Activated CD4-positive, alpha-beta memory T cell treated with anti-CD3 and anti-CD28 coated beads, Interleukin-2, amount 10 ng/mL, durations not matched to agents 7 days and 5 days (primary cell): ENCODE results near the gene NBDY. TPM values are rescaled to one million over a fixed set of nuclear protein-coding genes. Genes with fewer than 3 reads are reported as not detected.

Source experiments
- CTCF ChIA-PET: fragments of 350-600 bp; sonication (Branson Sonifier 250); formaldehyde crosslinking; loops from one replicate; lab custom pipeline; 2021; ENCODE audit warnings: antibody characterized with exemption, inconsistent platforms; lab: Charles Lee
- POLR2A ChIA-PET: fragments of 350-600 bp; sonication (Branson Sonifier 250); formaldehyde crosslinking; loops from one replicate; lab custom pipeline; 2021; ENCODE audit warnings: antibody characterized with exemption; lab: Charles Lee
- DNase-seq: peaks from one replicate; pipeline ENCODE4 v3.0.0-alpha.2; 2020
- H3K27ac Mint-ChIP-seq: one replicate; pipeline ENCODE4 v1.8.0; 2021; ENCODE audit warnings: mild to moderate bottlenecking, mixed read lengths
- H3K27me3 Mint-ChIP-seq: one replicate; pipeline ENCODE4 v1.8.0; 2021; ENCODE audit warnings: mixed read lengths
- H3K36me3 Mint-ChIP-seq: one replicate; pipeline ENCODE4 v1.8.0; 2021; ENCODE audit warnings: low read depth, mixed read lengths
- H3K4me1 Mint-ChIP-seq: one replicate; pipeline ENCODE4 v1.8.0; 2021; ENCODE audit warnings: mixed read lengths
- H3K4me3 Mint-ChIP-seq: one replicate; pipeline ENCODE4 v1.8.0; 2021; ENCODE audit warnings: mild to moderate bottlenecking, mixed read lengths
- H3K9me3 Mint-ChIP-seq: one replicate; pipeline ENCODE4 v1.8.0; 2021; ENCODE audit warnings: mixed read lengths
- total RNA-seq, 2 experiments: library from RNA; stranded (reverse); gene quantifications; one replicate each; pipeline ENCODE4 v1.2.3, GENCODE V29; 2021

Gene NBDY
- total RNA-seq, 2 experiments from 2014 or later: 29.2 to 32.7 TPM

DNA sequence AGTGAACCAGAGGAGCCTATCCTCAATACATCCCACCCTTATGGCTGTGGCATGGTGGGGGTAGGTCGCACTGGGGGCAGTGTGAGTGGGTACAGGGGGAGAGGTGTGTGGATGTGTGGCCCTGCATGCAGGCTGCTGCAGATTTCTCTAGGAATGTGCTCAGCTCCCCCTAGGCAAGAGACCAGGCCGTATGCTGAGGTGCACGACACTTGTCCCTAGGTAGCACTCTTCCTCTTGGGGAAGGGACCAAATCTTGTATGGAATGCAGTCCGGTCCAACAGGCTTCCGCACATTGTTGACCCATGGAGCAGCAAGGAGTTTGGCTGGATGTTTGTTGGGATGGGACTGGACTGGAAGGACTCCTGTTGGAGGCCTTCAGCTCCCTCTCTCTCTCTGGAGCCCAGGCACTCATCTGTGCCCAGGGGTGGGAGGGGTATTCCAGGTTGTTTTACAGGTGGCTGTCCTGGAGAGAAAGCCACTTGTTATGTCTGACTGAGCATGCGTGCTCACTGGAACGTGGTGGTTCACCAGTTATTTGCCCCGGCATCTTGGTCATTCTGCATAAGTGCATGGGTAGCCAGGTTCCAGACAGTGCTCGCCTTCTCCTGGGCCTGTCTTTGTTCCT, 55.1 kb downstream of the NBDY start:
- no peak overlapping the region for H3K4me3 Mint-ChIP-seq
- no peaks in the 10 kb centered on the region for H3K9me3 Mint-ChIP-seq
- ChIA-PET POLR2A (no interaction called here), CTCF (no interaction called here)
- no peaks in the 10 kb centered on the region for H3K36me3 Mint-ChIP-seq
- H3K4me1 Mint-ChIP-seq: peaks cover 7% of the 10 kb centered on the region
- H3K27me3 Mint-ChIP-seq: no peaks in the 10 kb centered on the region
- DNase-seq: no peak
- no peak overlapping the region for H3K27ac Mint-ChIP-seq

DNA sequence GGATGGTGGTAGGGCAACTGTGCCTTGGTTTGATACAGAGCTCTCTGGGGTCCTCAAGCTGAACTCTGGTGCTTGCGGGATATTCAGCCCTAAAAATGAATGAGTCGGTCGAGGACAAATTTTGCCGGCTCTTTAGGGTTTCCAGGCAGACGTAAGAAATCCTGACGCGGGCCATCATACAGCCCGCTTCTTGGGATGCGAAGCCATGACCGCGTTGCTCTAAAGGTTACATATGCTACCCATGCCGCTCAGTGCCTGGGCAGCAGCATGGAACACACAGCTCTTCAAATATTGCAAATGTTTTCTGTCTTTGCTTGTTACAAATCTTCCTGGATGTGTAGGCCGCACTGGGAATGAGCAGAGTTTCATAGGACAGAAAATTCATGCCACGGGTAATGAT, 55.6 kb downstream of the NBDY start:
- Mint-ChIP-seq H3K9me3 (no peaks in the 10 kb centered on the region), H3K27me3 (no peaks in the 10 kb centered on the region), H3K36me3 (no peaks in the 10 kb centered on the region), H3K4me3 (no peak overlapping the region), H3K4me1 (peaks cover 7% of the 10 kb centered on the region), H3K27ac (no peak overlapping the region)
- no peak for DNase-seq
- POLR2A ChIA-PET: no interaction called here
- CTCF ChIA-PET: no interaction called here

DNA sequence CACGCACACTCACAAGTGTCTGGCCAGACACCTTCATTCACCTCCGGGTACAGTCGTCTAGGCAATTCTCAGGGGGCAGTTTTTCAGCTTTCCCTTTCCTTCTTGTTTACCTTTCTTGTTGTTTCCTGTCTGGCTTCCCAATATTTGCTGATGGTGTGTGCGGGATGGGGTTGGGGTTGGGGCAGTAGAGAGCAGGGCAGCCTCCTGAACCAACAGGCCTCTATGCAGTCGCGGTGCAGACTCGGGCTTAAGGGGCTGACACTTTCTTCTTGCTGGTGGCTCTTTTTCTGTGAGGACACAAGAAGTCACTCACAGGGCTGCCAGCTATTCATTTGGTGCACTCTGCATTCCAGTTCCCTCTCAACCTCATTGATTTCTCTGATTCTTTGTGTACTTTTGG, 56.4 kb downstream of the NBDY start:
- H3K27ac Mint-ChIP-seq: no peak overlapping the region
- peaks cover 7% of the 10 kb centered on the region for H3K4me1 Mint-ChIP-seq
- no peaks in the 10 kb centered on the region for H3K9me3 Mint-ChIP-seq
- H3K36me3 Mint-ChIP-seq: no peaks in the 10 kb centered on the region
- POLR2A ChIA-PET: no interaction called here
- no peaks in the 10 kb centered on the region for H3K27me3 Mint-ChIP-seq
- CTCF ChIA-PET: no interaction called here
- no peak for DNase-seq
- H3K4me3 Mint-ChIP-seq: no peak overlapping the region

DNA sequence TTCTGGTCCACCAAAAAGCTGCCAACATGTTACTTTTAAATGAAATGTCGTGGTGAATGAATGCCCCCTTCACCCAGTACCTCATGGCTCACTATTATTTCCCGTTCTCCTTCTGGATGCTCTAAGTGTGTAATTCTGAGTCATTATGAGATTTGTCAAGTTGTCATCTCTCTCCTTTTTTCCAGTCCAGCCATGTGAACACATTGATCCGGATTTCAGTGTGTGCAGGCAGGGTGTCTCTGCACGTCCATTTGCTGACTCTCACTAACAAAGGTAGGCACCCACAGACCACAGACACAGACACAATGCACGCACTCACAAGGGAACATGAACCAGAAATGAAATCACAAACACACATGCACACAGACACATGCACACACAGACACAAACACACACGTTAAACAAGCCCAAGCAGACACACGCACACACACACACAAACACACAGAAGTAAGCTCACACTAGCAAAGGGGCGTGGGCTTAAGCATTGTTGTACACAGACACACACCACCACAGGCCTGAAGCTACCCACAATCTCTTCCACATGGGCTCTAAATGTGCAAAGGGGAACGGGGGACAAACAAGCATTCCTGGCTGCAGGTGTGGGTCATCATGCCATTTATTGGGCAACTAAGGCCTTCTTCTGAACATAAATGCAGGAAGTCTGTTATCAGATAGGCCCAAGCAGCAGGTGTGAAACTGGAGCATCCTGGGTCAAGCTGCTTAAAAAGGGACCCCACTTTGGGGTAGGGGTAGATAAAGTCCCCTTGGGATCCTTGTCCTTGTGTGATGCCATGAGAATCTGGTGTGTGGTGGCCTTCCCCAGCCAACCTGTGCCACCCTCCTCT, 58.1 kb downstream of the NBDY start:
- no peak for DNase-seq
- H3K36me3 Mint-ChIP-seq: no peaks in the 10 kb centered on the region
- H3K4me1 Mint-ChIP-seq: peaks cover 7% of the 10 kb centered on the region
- no peak overlapping the region for H3K27ac Mint-ChIP-seq
- POLR2A ChIA-PET: no interaction called here
- H3K9me3 Mint-ChIP-seq: no peaks in the 10 kb centered on the region
- no peak overlapping the region for H3K4me3 Mint-ChIP-seq
- no peaks in the 10 kb centered on the region for H3K27me3 Mint-ChIP-seq
- CTCF ChIA-PET: interaction anchor here (2.2 kb wide), 1 partner anchor 191 kb away, joined by 13 read pairs; no protein-coding TSS in a partner anchor

DNA sequence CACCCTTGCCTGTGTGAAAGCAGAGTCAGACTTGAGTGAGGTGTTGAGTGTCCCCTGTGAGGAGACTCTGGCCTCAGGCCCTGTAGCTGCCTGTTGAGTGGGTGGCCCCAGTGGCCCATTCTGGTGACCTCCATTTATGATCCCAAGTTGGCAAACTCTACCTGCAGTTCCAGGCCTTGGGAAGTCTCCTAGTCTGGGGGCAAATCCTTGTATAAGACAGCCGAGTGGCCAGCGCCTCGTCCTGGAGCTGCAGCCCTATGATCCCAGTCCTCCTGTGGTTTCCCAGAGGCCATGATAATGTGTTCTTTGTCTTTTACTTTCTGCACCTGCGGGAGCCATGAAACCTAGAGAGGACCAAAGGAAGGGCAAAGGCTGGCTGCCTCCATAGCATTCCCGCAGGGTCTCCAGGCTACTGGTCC, 58.7 kb downstream of the NBDY start:
- H3K4me1 Mint-ChIP-seq: peaks cover 7% of the 10 kb centered on the region
- no peaks in the 10 kb centered on the region for H3K36me3 Mint-ChIP-seq
- ChIA-PET CTCF (interaction anchor here (0.6 to 2.2 kb wide), 3 partner anchors 23 to 194 kb away, joined by 3 to 13 read pairs (median 5); no protein-coding TSS in a partner anchor), POLR2A (no interaction called here)
- no peak overlapping the region for H3K27ac Mint-ChIP-seq
- no peaks in the 10 kb centered on the region for H3K27me3 Mint-ChIP-seq
- no peak for DNase-seq
- no peaks in the 10 kb centered on the region for H3K9me3 Mint-ChIP-seq
- no peak overlapping the region for H3K4me3 Mint-ChIP-seq

DNA sequence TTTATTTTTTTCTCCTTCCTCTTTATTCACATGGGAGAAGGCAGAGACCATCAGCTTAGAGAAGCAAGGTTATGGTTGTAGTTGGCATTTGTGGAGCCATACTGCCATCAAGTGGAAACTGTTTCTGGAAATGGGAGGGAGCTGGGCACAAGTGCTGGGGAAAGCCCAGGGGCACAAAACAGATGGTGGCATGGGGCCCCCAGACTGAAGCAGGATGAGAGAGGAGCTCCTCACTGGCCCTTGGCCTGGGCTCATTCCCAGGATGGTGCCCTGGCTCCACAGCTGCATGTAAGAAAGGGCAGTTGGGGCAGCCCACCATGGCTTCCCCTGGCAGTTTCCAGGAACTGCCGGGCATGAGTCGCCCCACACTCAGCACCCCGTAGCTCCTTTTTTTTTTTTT, 59.2 kb downstream of the NBDY start:
- Mint-ChIP-seq H3K27me3 (no peaks in the 10 kb centered on the region), H3K27ac (no peak overlapping the region), H3K4me1 (peaks cover 7% of the 10 kb centered on the region), H3K36me3 (no peaks in the 10 kb centered on the region), H3K4me3 (no peak overlapping the region), H3K9me3 (no peaks in the 10 kb centered on the region)
- POLR2A ChIA-PET: no interaction called here
- CTCF ChIA-PET: interaction anchor here (0.6 to 2.2 kb wide), 3 partner anchors 23 to 193 kb away, joined by 3 to 13 read pairs (median 5); no protein-coding TSS in a partner anchor
- DNase-seq: no peak

DNA sequence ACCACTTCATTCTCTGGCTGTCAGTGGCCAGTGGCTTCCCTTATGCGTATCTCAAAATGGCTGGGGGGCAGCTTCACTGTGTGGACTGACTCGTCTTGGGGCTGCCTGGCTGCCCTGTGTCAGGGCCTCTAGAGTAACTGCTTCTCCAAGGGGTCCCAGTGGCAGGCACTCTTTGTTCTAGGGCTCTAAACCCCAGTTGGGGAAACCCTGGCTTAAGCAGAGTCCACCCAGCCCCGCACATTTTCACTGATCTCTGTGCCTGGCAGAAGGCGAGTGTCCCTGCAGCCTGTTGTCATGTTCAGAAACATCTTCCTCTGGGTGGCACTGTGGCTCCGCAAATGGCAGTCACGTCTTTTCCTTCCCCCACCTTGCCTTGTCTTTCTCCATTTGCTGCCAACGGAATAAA, 59.7 kb downstream of the NBDY start:
- POLR2A ChIA-PET: no interaction called here
- Mint-ChIP-seq H3K4me1 (peaks cover 7% of the 10 kb centered on the region), H3K27ac (no peak overlapping the region), H3K9me3 (no peaks in the 10 kb centered on the region), H3K4me3 (no peak overlapping the region), H3K27me3 (no peaks in the 10 kb centered on the region), H3K36me3 (no peaks in the 10 kb centered on the region)
- no peak for DNase-seq
- CTCF ChIA-PET: interaction anchor here (0.6 to 2.2 kb wide), 3 partner anchors 24 to 193 kb away, joined by 3 to 13 read pairs (median 5); no protein-coding TSS in a partner anchor

DNA sequence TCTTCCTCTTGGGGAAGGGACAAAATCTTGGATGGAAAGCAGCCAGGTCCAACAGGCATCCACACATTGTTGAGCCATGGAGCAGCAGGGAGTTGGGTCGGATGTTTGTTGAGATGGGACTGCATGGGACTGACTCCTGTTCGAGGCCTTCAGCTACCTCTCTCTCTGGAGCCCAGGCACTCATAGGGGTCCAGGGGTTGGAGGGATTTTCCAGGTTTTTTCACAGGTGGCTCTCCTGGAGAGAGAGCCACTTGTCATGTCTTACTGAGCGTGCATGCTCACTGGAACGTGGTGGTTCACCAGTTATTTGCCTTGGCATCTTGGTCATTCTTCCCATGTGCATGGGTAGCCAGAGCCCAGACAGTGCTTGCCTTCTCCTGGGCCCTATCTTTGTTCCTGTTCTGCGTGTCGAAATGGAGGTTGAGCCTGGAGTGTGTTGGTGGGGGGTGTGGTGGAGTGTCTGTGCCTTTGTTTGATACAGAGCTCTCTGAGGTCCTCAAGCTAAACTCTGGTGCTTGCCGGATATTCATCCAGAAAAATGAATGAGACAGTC, 60.6 kb downstream of the NBDY start:
- CTCF ChIA-PET: no interaction called here
- POLR2A ChIA-PET: no interaction called here
- Mint-ChIP-seq H3K27me3 (no peaks in the 10 kb centered on the region), H3K4me1 (peaks cover 7% of the 10 kb centered on the region), H3K4me3 (no peak overlapping the region), H3K36me3 (no peaks in the 10 kb centered on the region), H3K9me3 (no peaks in the 10 kb centered on the region), H3K27ac (no peak overlapping the region)
- DNase-seq: no peak

DNA sequence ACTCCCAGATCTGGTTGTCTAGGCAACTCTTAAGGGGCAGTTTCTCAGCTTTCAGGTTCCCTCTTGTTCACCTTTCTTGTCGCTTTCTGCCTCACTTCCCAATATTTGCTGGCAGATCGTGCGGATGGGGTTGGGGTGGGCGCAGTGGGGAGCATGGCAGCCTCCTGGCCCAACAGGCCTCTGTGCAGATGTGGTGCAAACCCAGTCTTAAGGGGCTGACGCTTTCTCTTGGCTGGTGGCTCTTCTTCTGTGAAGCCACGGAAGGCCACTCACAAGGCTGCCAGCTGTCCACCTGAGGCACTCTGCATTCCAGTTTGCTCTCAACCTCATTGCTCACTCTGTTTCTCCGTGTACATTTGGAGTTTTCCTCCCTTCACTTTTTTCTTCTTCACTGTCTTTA, 61.7 kb downstream of the NBDY start:
- H3K4me1 Mint-ChIP-seq: peaks cover 7% of the 10 kb centered on the region
- H3K27me3 Mint-ChIP-seq: no peaks in the 10 kb centered on the region
- H3K36me3 Mint-ChIP-seq: no peaks in the 10 kb centered on the region
- POLR2A ChIA-PET: no interaction called here
- H3K27ac Mint-ChIP-seq: no peak overlapping the region
- no peak for DNase-seq
- no peak overlapping the region for H3K4me3 Mint-ChIP-seq
- no peaks in the 10 kb centered on the region for H3K9me3 Mint-ChIP-seq
- CTCF ChIA-PET: no interaction called here

DNA sequence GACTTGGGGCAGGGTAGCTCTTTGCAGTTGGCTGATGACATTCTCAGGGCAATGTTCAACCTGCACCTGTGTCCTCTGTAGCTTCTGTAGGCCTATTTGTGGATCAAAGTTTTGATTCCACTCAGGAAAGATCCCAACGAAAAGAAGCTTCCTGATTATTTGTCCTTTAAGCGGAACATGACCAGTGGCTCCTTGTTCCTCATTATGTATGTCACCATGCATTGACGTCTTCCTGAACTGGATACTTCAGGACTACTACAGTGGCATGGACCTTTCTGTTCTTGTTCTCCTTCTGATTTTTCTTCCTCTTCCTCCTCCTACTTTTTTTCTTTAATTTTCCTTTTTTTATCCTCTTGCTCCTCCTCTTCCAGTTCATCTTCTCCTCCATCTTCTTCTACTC, 62.4 kb downstream of the NBDY start:
- DNase-seq: no peak
- Mint-ChIP-seq H3K36me3 (no peaks in the 10 kb centered on the region), H3K9me3 (no peaks in the 10 kb centered on the region), H3K4me1 (peaks cover 6% of the 10 kb centered on the region), H3K27ac (no peak overlapping the region), H3K27me3 (no peaks in the 10 kb centered on the region), H3K4me3 (no peak overlapping the region)
- ChIA-PET POLR2A (no interaction called here), CTCF (no interaction called here)

DNA sequence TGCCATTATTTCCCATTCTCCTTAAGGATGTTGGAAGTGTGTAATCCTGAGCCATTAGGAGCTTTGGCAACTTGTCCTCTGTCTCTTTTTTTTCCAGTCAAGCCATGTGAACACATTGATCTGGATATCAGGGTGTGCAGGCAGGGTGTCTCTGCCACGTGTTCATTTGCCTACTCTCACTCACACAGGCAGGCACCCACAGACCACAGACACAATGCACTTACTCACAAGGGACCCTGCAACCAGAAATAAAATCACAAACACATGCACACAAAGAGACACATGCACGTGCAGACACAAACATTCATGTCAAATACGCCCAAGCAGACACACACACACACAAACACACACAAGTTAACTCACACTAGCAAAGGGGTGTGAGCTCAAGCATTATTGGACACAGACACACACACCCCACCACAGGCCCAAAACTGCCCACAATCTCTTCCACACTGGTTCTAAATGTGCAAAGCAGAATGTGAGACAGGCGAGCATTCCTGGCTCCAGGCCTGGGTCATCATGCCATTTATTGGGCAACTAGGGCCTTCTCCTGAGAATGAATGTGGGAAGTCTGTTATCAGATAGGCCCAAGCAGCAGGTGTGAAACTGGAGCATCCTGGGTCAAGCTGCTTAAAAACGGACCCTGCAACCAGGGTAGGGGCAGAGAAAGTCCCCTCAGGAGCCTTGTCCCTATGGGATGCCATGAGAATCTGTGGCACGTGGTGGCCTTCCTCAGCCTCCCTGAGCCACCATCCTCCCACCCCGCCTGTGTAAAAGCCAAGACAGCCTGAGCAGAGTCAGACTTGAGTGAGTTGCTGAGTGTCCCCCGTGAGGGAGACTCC, 63.4 kb downstream of the NBDY start:
- Mint-ChIP-seq H3K36me3 (peaks cover under 1% of the 10 kb centered on the region), H3K9me3 (no peaks in the 10 kb centered on the region), H3K4me1 (peaks cover 3% of the 10 kb centered on the region), H3K27me3 (no peaks in the 10 kb centered on the region), H3K27ac (no peak overlapping the region), H3K4me3 (no peak overlapping the region)
- no peak for DNase-seq
- CTCF ChIA-PET: no interaction called here
- POLR2A ChIA-PET: no interaction called here

DNA sequence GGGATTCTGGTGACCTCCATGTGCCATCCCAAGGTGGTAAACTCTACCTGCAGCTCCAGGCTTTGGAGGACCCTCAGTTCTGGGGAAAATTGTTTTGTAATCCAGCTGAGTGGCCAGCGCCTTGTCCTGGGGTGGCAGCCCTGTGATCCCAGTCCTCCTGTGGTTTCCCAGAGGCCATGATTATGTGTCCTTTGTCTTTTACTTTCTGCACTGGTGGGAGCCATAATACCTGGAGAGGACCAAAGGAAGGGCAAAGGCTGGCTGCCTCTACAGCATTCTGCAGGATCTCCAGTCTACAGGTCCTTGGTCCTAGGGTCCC, 64.0 kb downstream of the NBDY start:
- no peaks in the 10 kb centered on the region for H3K9me3 Mint-ChIP-seq
- H3K4me3 Mint-ChIP-seq: no peak overlapping the region
- H3K27ac Mint-ChIP-seq: no peak overlapping the region
- peaks cover 4% of the 10 kb centered on the region for H3K36me3 Mint-ChIP-seq
- CTCF ChIA-PET: no interaction called here
- peaks cover 9% of the 10 kb centered on the region for H3K4me1 Mint-ChIP-seq
- H3K27me3 Mint-ChIP-seq: no peaks in the 10 kb centered on the region
- POLR2A ChIA-PET: no interaction called here
- no peak for DNase-seq
